Astrocyte (in vitro differentiated cells and primary cell): ENCODE data around the gene GNB1. TPM values are rescaled to one million over a fixed set of nuclear protein-coding genes. Genes with fewer than 3 reads are reported as not detected.

Source experiments
- DNase-seq: peaks from one replicate; pipeline ENCODE4 v3.0.0-alpha.2; 2010; ENCODE audit warnings: low read depth
- FAIRE-seq: peaks from 2 replicates; lab custom pipeline; 2011; peaks lifted over from hg19 to GRCh38; lab: Jason Lieb, UNC
- H2AFZ ChIP-seq: 2 replicates; pipeline ENCODE4 v1.6.0; 2012; ENCODE audit warnings: low read depth, low read length, inconsistent platforms
- H3K27ac ChIP-seq: 2 replicates; pipeline ENCODE4 v1.5.1; 2011; ENCODE audit warnings: low read depth, low read length, inconsistent platforms
- H3K27me3 ChIP-seq: 2 replicates; pipeline ENCODE4 v1.6.0; 2011; ENCODE audit warnings: low read length, inconsistent platforms; ENCODE audit not compliant: insufficient read depth
- H3K36me3 ChIP-seq: 2 replicates; pipeline ENCODE4 v1.5.1; 2011; ENCODE audit warnings: low read length, inconsistent platforms; ENCODE audit not compliant: insufficient read depth
- H3K4me1 ChIP-seq: 2 replicates; pipeline ENCODE4 v1.5.1; 2011; ENCODE audit warnings: low read length, inconsistent platforms; ENCODE audit not compliant: insufficient read depth
- H3K4me2 ChIP-seq: 2 replicates; pipeline ENCODE4 v1.6.0; 2012; ENCODE audit warnings: low read length, inconsistent platforms
- H3K4me3 ChIP-seq: 2 replicates; pipeline ENCODE4 v1.5.1; 2011; ENCODE audit warnings: low read depth, mild to moderate bottlenecking, low read length, inconsistent platforms; ENCODE audit not compliant: insufficient read depth
- H3K79me2 ChIP-seq: 2 replicates; pipeline ENCODE4 v1.6.0; 2012; ENCODE audit warnings: mild to moderate bottlenecking, low read length, inconsistent platforms; ENCODE audit not compliant: insufficient read depth
- H3K9ac ChIP-seq: 2 replicates; pipeline ENCODE4 v1.6.0; 2012; ENCODE audit warnings: mild to moderate bottlenecking, low read length, inconsistent platforms
- H3K9me3 ChIP-seq: 2 replicates; pipeline ENCODE4 v1.5.1; 2012; ENCODE audit warnings: low read depth, mild to moderate bottlenecking, low read length, inconsistent platforms; ENCODE audit not compliant: insufficient read depth
- H4K20me1 ChIP-seq: 2 replicates; pipeline ENCODE4 v1.6.0; 2012; ENCODE audit warnings: low read length, inconsistent platforms; ENCODE audit not compliant: insufficient read depth
- H3K27ac Mint-ChIP-seq: one replicate; pipeline ENCODE4 v1.8.0; 2021; ENCODE audit warnings: mild to moderate bottlenecking, mixed read lengths; ENCODE audit not compliant: unreplicated experiment
- H3K27me3 Mint-ChIP-seq: one replicate; pipeline ENCODE4 v1.8.0; 2021; ENCODE audit warnings: low read depth, mixed read lengths; ENCODE audit not compliant: unreplicated experiment
- H3K36me3 Mint-ChIP-seq: one replicate; pipeline ENCODE4 v1.8.0; 2021; ENCODE audit warnings: low read depth, mixed read lengths; ENCODE audit not compliant: unreplicated experiment
- H3K4me1 Mint-ChIP-seq: one replicate; pipeline ENCODE4 v1.8.0; 2021; ENCODE audit warnings: low read depth, mixed read lengths; ENCODE audit not compliant: unreplicated experiment
- H3K4me3 Mint-ChIP-seq: one replicate; pipeline ENCODE4 v1.8.0; 2021; ENCODE audit warnings: mild to moderate bottlenecking, moderate library complexity, mixed read lengths; ENCODE audit not compliant: unreplicated experiment
- H3K9me3 Mint-ChIP-seq: one replicate; pipeline ENCODE4 v1.8.0; 2021; ENCODE audit warnings: mild to moderate bottlenecking, mixed read lengths; ENCODE audit not compliant: unreplicated experiment
- CTCF ChIP-seq: IDR thresholded peaks from 2 replicates; pipeline ENCODE4 v1.5.1; 2011; ENCODE audit warnings: low read depth, mild to moderate bottlenecking, inconsistent platforms, low read length, moderate library complexity; ENCODE audit not compliant: insufficient read depth
- EZH2 ChIP-seq: IDR thresholded peaks from 2 replicates; pipeline ENCODE4 v1.6.1; 2012; ENCODE audit warnings: mild to moderate bottlenecking, low read length, inconsistent platforms; ENCODE audit not compliant: insufficient read depth
- total RNA-seq: library from RNA; stranded (reverse); gene quantifications from 2 replicates; pipeline ENCODE4 v1.2.1, GENCODE V29; 2021

Gene GNB1
- total RNA-seq, 1 donor from 2014 or later: 602 TPM

- H3K4me1 Mint-ChIP-seq: peaks cover 10% of the 10 kb centered on the region
- peak overlapping the region; percentile 96 for H3K4me2 ChIP-seq
- H3K27me3 ChIP-seq: no peaks in the 10 kb centered on the region
- H3K4me3 Mint-ChIP-seq: peak overlapping the region; percentile 82
- DNase-seq (no peak), FAIRE-seq (no peak)
- H3K9me3 ChIP-seq: no peaks in the 10 kb centered on the region
- no peaks in the 10 kb centered on the region for H3K36me3 ChIP-seq
- H3K27me3 Mint-ChIP-seq: peaks cover 5% of the 10 kb centered on the region
- no peak for TF ChIP-seq CTCF
- TF ChIP-seq EZH2: no peak
- H3K36me3 Mint-ChIP-seq: no peaks in the 10 kb centered on the region
- peaks cover 12% of the 10 kb centered on the region for H3K4me1 ChIP-seq
- no peaks in the 10 kb centered on the region for H4K20me1 ChIP-seq
- peak overlapping the region; percentile 85 for H3K27ac ChIP-seq
- H2AFZ ChIP-seq: peak overlapping the region; percentile 96
- H3K79me2 ChIP-seq: peaks cover 4% of the 10 kb centered on the region
- no peaks in the 10 kb centered on the region for H3K9me3 Mint-ChIP-seq
- no peak overlapping the region for H3K27ac Mint-ChIP-seq
- H3K4me3 ChIP-seq: peak overlapping the region; percentile 72
- peak overlapping the region; percentile 91 for H3K9ac ChIP-seq
Measured at GRCh38 chr1:1908506-1908791, 17.6 kb upstream of the GNB1 start.

GRCh38 chr1:1907098-1907736, 16.3 kb upstream of the GNB1 start:
- peaks cover 4% of the 10 kb centered on the region for H3K79me2 ChIP-seq
- no peak overlapping the region for H3K9ac ChIP-seq
- no peaks in the 10 kb centered on the region for H3K36me3 ChIP-seq
- Mint-ChIP-seq H3K36me3 (no peaks in the 10 kb centered on the region), H3K9me3 (no peaks in the 10 kb centered on the region), H3K4me1 (peaks cover 10% of the 10 kb centered on the region), H3K27me3 (peaks cover 5% of the 10 kb centered on the region), H3K4me3 (no peak overlapping the region), H3K27ac (peak overlapping the region; percentile 80)
- no peaks in the 10 kb centered on the region for H4K20me1 ChIP-seq
- FAIRE-seq (no peak), DNase-seq (no peak)
- peaks cover 12% of the 10 kb centered on the region for H3K4me1 ChIP-seq
- H3K27ac ChIP-seq: no peak overlapping the region
- TF ChIP-seq EZH2 (no peak), CTCF (no peak)
- H3K9me3 ChIP-seq: no peaks in the 10 kb centered on the region
- H3K4me2 ChIP-seq: no peak overlapping the region
- H3K4me3 ChIP-seq: no peak overlapping the region
- H2AFZ ChIP-seq: no peak overlapping the region
- no peaks in the 10 kb centered on the region for H3K27me3 ChIP-seq
